Keratinocyte (primary cell): Measurements from ENCODE around the gene COMMD6. TPM values are rescaled to one million over a fixed set of nuclear protein-coding genes. Genes with fewer than 3 reads are reported as not detected.

Experiments
- DNase-seq: peaks from one replicate; pipeline ENCODE4 v3.0.0-alpha.2; 2011; ENCODE audit warnings: low read depth, missing footprints, low spot score
- FAIRE-seq: peaks from 2 replicates; lab custom pipeline; 2011; peaks lifted over from hg19 to GRCh38; lab: Jason Lieb, UNC
- H2AFZ ChIP-seq: 2 replicates; pipeline ENCODE4 v1.6.0; 2012; ENCODE audit warnings: low read length, control low read depth, inconsistent platforms; ENCODE audit not compliant: control insufficient read depth
- H3K27ac ChIP-seq: 2 replicates; pipeline ENCODE4 v1.5.1; 2011; ENCODE audit warnings: low read length; ENCODE audit not compliant: control insufficient read depth, insufficient read depth
- H3K27me3 ChIP-seq: 3 replicates; pipeline ENCODE4 v1.6.0; 2011; ENCODE audit warnings: low read length; ENCODE audit not compliant: control insufficient read depth, insufficient read depth; ENCODE audit errors: extremely low read depth
- H3K36me3 ChIP-seq, 2 experiments: 2 replicates in 1 of 2; 3 replicates in 1 of 2; pipeline ENCODE4 v1.5.1; 2011; ENCODE audit warnings: low read length in 2 of 2, mild to moderate bottlenecking in 1 of 2; ENCODE audit not compliant: control insufficient read depth in 2 of 2, insufficient read depth in 2 of 2; ENCODE audit errors: extremely low read depth in 1 of 2
- H3K4me1 ChIP-seq: 3 replicates; pipeline ENCODE4 v1.5.1; 2011; ENCODE audit warnings: low read length; ENCODE audit not compliant: control insufficient read depth, insufficient read depth; ENCODE audit errors: extremely low read depth
- H3K4me2 ChIP-seq: 3 replicates; pipeline ENCODE4 v1.6.0; 2011; ENCODE audit warnings: low read depth, low read length; ENCODE audit not compliant: control insufficient read depth, insufficient read depth; ENCODE audit errors: extremely low read depth
- H3K4me3 ChIP-seq, 3 experiments: fragments of 200-600 bp in 1 of 3; sonication (generic) in 1 of 3; 2 replicates in 2 of 3; 3 replicates in 1 of 3; pipeline ENCODE4 v1.5.1; 2011 to 2016; ENCODE audit warnings: low read length in 3 of 3, mild to moderate bottlenecking in 3 of 3, control low read depth in 2 of 3, inconsistent platforms in 1 of 3, low read depth in 1 of 3, mixed read lengths in 1 of 3, mixed run types in 1 of 3, moderate library complexity in 1 of 3; ENCODE audit not compliant: control insufficient read depth in 2 of 3, insufficient read depth in 2 of 3; ENCODE audit errors: extremely low read depth in 1 of 3
- H3K79me2 ChIP-seq: 2 replicates; pipeline ENCODE4 v1.6.0; 2012; ENCODE audit warnings: low read length; ENCODE audit not compliant: control insufficient read depth, insufficient read depth
- H3K9ac ChIP-seq: 3 replicates; pipeline ENCODE4 v1.6.0; 2011; ENCODE audit warnings: low read length; ENCODE audit not compliant: control insufficient read depth, insufficient read depth; ENCODE audit errors: extremely low read depth
- H3K9me1 ChIP-seq: 3 replicates; pipeline ENCODE4 v1.6.0; 2011; ENCODE audit warnings: low read length; ENCODE audit not compliant: control insufficient read depth, insufficient read depth; ENCODE audit errors: extremely low read depth
- H3K9me3 ChIP-seq: 2 replicates; pipeline ENCODE4 v1.5.1; 2012; ENCODE audit warnings: low read depth, low read length; ENCODE audit not compliant: control insufficient read depth
- H4K20me1 ChIP-seq: 3 replicates; pipeline ENCODE4 v1.6.0; 2011; ENCODE audit warnings: low read length; ENCODE audit not compliant: control insufficient read depth, insufficient read depth; ENCODE audit errors: extremely low read depth
- CTCF ChIP-seq, 3 experiments: IDR thresholded peaks in 1 of 3; conservative IDR thresholded peaks in 1 of 3; optimal IDR thresholded peaks in 1 of 3; 2 replicates in 2 of 3; 3 replicates in 1 of 3; pipeline versions ENCODE3 to v1.5.1; 2011; ENCODE audit warnings: low read length in 3 of 3, mild to moderate bottlenecking in 3 of 3, moderate library complexity in 2 of 3, control low read depth in 1 of 3, inconsistent platforms in 1 of 3; ENCODE audit not compliant: insufficient read depth in 2 of 3; ENCODE audit errors: extremely low read depth in 1 of 3
- EZH2 ChIP-seq: IDR thresholded peaks from one replicate; pipeline ENCODE4 v1.6.1; 2012; ENCODE audit warnings: inconsistent platforms, mild to moderate bottlenecking, low read length, moderate library complexity
- dilution Hi-C: fragments of 300-500 bp; cut with MboI; formaldehyde crosslinking; loops from one replicate; pipeline ENCODE4 v1.7.0; 2020; ENCODE audit warnings: low sequenced_read_pairs; ENCODE audit not compliant: extremely low pct_ligation_motif_present
- polyA plus RNA-seq, 5 experiments: library from polyadenylated mRNA; depleted of rRNA in 3 of 5; stranded (reverse) in 3 of 5; stranded (forward) in 1 of 5; unstranded in 1 of 5; fragments of >200 nt; gene quantifications; 1 replicate in 1 of 5; 2 replicates in 3 of 5; 3 replicates in 1 of 5; pipeline versions ENCODE4 v1.2.1 to v1.2.3, GENCODE V29; 2011 to 2012; ENCODE audit warnings: missing spikeins in 2 of 5, low read depth in 1 of 5, low replicate concordance in 1 of 5

COMMD6 gene
- polyA plus RNA-seq, 1 donor (not counting 4 experiments of a cell fraction or from before 2014, with no cell fraction given) = 403 TPM

- Histone ChIP-seq H3K9me3 (no peaks in the 10 kb centered on the region), H3K79me2 (no peaks in the 10 kb centered on the region), H3K27ac (no peak overlapping the region), H3K36me3 (no peaks in the 10 kb centered on the region), H3K4me2 (no peak overlapping the region), H3K9me1 (no peaks in the 10 kb centered on the region), H3K4me1 (peaks cover 7% of the 10 kb centered on the region), H3K27me3 (no peaks in the 10 kb centered on the region), H3K4me3 (no peak overlapping the region), H4K20me1 (no peaks in the 10 kb centered on the region), H3K9ac (no peak overlapping the region), H2AFZ (no peak overlapping the region)
- FAIRE-seq (no peak), DNase-seq (no peak)
- dilution Hi-C loops = no loop called here
- TF ChIP-seq CTCF (optimal IDR thresholded peaks at IDR 0.05 in 1 of 3, IDR thresholded peaks at IDR 0.05 in 1 of 3, conservative IDR thresholded peaks at IDR 0.05 in 1 of 3; ENCODE audit: extremely low read depth in 1 of 3, insufficient read depth in 2 of 3, low read length in 3 of 3) (no peak), EZH2 (no peak)
These were observed 44.5 kb downstream of the COMMD6 start for GRCh38 chr13:75493156-75493555.

- TF ChIP-seq EZH2 (no peak), CTCF (optimal IDR thresholded peaks at IDR 0.05 in 1 of 3, IDR thresholded peaks at IDR 0.05 in 1 of 3, conservative IDR thresholded peaks at IDR 0.05 in 1 of 3; ENCODE audit: extremely low read depth in 1 of 3, insufficient read depth in 2 of 3, low read length in 3 of 3) (no peak)
- no peak for FAIRE-seq
- no peak overlapping the region for H3K27ac ChIP-seq
These were observed 45.3 kb downstream of the COMMD6 start for GRCh38 chr13:75492389-75492788.

More at GRCh38 chr13:75492389-75492788, 45.3 kb downstream of the COMMD6 start:
- H3K4me3 ChIP-seq = no peak overlapping the region
- no peaks in the 10 kb centered on the region for H3K9me3 ChIP-seq
- no peaks in the 10 kb centered on the region for H4K20me1 ChIP-seq
- no peak overlapping the region for H3K4me2 ChIP-seq
- dilution Hi-C loops = no loop called here
- H2AFZ ChIP-seq = no peak overlapping the region
- no peaks in the 10 kb centered on the region for H3K36me3 ChIP-seq
- no peaks in the 10 kb centered on the region for H3K9me1 ChIP-seq
- no peaks in the 10 kb centered on the region for H3K27me3 ChIP-seq
- no peaks in the 10 kb centered on the region for H3K79me2 ChIP-seq
- no peak overlapping the region for H3K9ac ChIP-seq
- no peak for DNase-seq
- H3K4me1 ChIP-seq = peaks cover 7% of the 10 kb centered on the region
